ENCODE data around the gene LAMA5.

- no peak for TF ChIP-seq CTCF (IDR thresholded peaks at IDR 0.05)
- TF ChIP-seq POLR2A (IDR thresholded peaks at IDR 0.05) = no peak
- no peak for TF ChIP-seq EP300 (IDR thresholded peaks at IDR 0.05)
These were observed 34.2 kb upstream of the LAMA5 start for GRCh38 chr20:62401331-62401779.
